ENCODE measurements around the gene CCDC141.

The CCDC141 gene

GRCh38 chr2:178962805-178963433 is 87.0 kb downstream of the CCDC141 start:
- DNase-seq (ENCODE audit: low spot score) = no peak

- no peak for DNase-seq (ENCODE audit: low spot score)
Measured at GRCh38 chr2:178962152-178962551, 87.8 kb downstream of the CCDC141 start.

- no peak for DNase-seq (ENCODE audit: low spot score)
Measured at GRCh38 chr2:178954049-178954448, 95.9 kb downstream of the CCDC141 start.

GRCh38 chr2:178951266-178952006 is 98.5 kb downstream of the CCDC141 start:
- no peak for DNase-seq (ENCODE audit: low spot score)

GRCh38 chr2:178949584-178949983 is 100.4 kb downstream of the CCDC141 start:
- DNase-seq (ENCODE audit: low spot score) = no peak

DNA sequence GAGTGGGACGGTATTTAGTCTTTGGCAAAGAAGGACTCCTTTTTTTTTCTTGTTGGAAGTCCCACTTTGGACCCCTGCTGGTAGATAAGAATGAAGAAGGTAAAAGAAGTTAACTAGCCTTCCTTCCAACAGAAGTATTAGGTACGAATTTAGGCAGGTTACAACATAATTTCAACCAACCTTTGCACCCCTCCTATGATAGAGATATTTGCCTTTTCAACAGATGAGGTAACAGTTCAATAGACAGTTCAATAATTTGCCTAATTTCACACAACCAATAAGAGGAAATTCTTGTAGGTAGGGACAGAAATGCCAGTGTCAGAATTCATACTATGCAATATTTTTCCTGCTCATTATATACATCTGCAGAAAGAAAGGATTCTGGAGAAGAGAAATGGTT is 100.8 kb downstream of the CCDC141 start:
- DNase-seq (ENCODE audit: low spot score) = no peak

DNA sequence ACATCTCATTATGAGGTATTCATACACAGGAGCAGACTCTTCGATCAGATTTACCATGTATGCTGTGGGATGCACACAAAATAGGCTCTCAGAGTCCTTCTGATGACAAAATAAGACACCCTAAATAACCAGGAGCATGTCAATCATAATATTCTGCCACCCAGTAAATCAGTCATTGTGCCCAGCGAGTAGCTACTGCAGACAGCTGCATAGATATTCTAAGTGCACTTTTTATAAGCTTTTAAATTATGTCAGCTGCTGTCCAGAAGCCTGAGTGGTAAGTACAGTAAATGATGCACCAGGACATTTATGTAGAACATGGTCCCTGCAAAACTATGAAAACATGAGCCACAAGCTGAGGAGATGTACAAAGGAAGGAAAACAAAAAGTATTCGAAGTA is 102.9 kb downstream of the CCDC141 start:
- DNase-seq (ENCODE audit: low spot score) = no peak

DNA sequence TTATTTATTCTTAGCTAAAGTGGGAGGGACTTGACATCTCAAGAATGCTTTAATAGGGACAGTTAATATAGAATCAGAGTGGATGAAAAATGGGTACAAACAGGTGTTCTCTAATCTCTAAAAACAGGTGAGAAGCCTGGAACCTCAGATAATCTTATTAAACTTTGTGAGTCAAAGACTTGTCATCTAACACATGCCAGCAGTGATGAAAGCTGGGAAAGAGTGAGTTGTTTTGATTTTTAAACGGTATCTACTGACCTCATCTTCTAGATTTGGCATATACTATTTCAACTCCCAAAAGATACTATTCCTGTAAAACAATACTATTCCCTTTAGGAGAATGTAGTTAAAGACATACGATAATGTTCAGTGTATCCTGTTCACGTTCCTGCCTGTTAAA is 103.4 kb downstream of the CCDC141 start:
- DNase-seq (ENCODE audit: low spot score) = no peak

- no peak for DNase-seq (ENCODE audit: low spot score)
Measured at GRCh38 chr2:178943745-178944144, 106.2 kb downstream of the CCDC141 start.

DNA sequence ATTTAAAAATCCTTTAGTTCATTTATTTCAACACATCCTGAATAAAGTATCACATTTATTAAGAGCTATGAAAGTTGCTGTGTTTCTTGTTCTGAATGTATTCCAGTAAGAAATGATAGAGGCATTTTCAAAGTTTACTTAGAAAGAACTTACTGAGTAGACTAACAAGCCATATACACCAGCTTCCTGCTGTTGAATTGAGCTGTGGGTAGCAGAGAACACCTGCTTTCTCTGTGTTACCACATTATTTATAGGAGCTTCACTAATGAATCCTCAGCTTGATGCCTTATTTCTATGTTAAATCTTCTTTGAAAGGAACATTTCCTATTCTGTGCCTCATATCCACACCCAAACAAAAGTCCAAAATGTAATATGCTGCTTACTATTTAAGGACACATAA is 115.4 kb downstream of the CCDC141 start:
- no peak for DNase-seq (ENCODE audit: low spot score)

DNA sequence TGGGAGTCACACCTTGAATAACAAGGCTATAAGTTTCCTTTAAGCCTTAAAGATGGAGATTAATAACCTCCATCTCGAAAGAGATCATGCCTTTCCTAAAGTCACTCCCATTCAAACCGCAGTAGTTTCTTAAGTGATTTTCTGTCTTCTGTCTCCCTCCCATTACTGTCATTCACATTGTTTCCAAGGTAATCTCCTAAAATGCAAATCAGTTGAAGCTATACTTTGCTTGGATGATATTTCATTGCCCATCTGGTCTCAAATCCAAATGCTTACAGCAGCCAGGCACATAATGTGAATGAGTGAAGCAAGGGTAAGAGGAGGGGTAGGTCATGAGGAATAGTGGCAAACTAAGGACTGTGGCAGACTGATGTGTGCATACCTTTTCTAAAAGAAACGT is 116.4 kb downstream of the CCDC141 start:
- no peak for DNase-seq (ENCODE audit: low spot score)

GRCh38 chr2:178928077-178928476 is 121.9 kb downstream of the CCDC141 start:
- no peak for DNase-seq (ENCODE audit: low spot score)

DNA sequence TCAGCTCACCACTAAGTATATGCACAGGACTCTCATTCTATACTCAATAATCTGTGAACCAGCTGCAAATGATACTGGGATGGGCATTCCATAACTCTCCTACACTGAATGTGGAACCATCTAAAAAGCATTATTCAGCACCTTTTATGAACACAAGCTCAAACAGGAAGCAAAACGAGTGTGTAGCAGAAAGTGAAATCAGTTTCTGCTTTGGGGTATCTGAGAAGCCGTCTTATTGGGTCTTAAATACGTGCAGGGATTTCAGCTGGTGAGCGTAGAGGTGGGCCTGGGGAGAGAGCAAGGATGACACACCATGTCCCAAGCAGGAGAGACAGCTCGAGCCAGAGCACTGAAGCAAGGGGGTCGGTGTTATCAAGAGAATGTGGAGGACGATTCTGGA is 122.8 kb downstream of the CCDC141 start:
- no peak for DNase-seq (ENCODE audit: low spot score)

DNA sequence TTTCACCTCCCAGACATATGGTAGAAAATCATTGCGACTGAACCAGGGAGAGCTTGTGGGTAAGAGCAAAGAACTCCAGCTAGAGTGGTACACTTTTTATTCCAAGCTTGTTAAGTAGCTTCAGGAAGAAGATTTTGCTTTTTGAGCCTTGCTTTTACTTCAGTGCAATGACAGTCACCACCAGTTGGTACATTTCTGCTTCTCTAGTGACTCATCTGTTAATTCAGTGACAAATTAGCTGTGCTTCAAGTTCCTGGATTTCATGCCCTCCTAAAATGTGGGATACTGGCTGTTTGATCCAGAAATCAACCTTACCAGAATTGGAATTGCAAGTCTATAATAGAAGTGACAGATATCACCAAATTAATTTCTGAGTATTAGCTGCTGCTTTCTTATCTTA is 125.1 kb downstream of the CCDC141 start:
- DNase-seq (ENCODE audit: low spot score) = no peak

DNA sequence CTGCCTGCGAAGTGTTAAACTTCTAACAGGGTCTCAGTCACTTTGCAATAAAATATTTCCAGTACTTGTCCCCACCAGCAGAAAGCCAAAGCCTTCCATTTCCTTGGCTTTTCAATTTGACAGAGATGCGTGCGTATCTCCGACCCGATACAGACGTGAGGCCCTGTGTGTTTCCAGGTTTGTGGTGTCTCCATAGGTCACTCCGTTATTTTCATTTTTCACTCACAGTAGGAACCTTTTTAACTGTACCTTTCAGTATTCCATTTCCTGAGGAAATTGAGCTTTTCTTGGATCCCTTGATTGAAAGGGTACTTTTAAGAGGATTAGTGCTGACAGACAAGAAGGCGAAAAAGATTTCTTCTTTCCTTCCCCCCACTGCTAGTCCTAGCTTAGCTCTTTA is 126.4 kb downstream of the CCDC141 start:
- DNase-seq (ENCODE audit: low spot score) = no peak

- DNase-seq (ENCODE audit: low spot score) = no peak
Measured at GRCh38 chr2:178920916-178921513, 128.9 kb downstream of the CCDC141 start.

- DNase-seq (ENCODE audit: low spot score) = no peak
Measured at GRCh38 chr2:178917555-178917954, 132.4 kb downstream of the CCDC141 start.

DNA sequence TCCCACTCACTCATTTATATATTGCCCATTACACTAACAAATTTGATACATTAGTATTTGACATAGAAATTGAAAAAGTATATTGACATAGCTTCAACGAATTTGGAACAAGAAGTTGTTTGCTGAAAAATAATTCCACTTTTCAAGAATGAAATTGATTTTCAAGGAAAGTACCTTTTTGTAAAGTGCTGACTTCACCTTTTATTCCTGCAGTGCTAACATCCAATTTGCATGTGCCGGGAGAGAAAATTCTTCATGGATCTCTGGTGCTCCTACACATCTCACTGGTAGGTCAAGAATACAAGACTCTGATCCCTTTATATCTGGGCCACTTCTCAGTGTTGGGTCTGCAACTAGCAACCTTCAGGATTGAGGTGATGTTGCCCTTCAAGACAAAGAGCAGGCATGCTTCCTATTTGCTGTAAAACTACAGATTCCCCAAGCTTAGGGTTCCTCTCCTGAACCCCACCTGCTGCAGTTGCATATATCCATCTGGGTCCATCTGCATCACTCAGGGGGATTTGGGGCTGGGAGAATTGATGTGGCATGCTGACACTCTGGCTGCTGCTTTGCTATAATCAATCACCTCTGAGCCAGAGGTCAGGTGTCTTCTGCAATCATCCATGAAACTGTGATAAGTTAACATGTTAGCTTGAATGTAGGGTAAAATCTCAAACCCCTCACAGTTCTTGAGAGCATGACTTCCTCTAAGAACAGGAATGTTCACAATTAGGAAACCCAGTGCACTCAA is 134.3 kb downstream of the CCDC141 start:
- DNase-seq (ENCODE audit: low spot score) = no peak

GRCh38 chr2:178914259-178914849 is 135.6 kb downstream of the CCDC141 start:
- DNase-seq (ENCODE audit: low spot score) = peak; percentile 50

DNA sequence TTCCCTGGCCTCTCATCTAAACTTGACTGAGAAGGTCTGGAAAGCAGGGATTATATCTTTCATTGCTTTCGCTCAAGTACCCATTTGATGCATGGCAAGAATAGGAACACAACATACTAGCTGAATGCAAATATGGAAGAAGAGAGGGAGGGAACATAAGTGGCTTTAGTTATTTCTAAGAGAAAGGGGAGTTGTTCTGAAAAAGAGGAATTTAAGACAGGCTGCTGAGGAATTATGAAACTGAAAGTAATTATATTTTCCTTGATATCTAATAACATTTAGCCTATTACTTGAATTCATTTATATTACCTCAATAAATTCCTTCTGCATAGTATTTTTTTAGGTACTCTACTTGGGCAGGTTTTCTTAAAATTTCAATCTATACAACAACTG is 136.9 kb downstream of the CCDC141 start:
- no peak for DNase-seq (ENCODE audit: low spot score)

DNA sequence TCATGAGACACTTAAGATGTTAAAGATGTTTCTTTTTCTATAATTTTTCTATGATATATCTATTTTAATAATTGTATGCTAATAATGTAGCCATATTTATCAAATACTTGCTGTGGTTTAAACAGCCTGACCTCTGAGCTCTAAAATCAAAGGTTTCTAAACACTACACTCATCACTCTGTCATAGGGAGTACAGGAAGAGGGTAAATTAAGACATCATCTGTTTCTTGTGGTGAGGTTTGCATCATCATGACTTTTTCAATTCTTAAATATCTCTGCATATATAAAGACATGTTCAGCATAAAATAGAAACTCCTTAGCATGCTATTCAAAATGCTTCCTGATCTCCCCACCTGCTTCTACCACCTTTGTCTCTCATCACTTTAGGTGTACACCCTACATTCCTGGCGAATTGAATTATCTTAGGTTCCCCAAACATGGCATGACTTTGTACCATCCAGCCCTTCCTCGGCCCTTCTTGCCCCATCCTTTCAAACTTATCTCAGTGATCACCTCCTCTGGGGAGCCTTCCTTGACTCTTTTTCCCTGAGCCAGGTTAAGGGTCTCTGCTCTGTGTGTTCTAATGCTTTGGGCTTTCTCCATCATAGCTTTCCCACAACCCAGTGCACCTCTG is 137.4 kb downstream of the CCDC141 start:
- no peak for DNase-seq (ENCODE audit: low spot score)

DNA sequence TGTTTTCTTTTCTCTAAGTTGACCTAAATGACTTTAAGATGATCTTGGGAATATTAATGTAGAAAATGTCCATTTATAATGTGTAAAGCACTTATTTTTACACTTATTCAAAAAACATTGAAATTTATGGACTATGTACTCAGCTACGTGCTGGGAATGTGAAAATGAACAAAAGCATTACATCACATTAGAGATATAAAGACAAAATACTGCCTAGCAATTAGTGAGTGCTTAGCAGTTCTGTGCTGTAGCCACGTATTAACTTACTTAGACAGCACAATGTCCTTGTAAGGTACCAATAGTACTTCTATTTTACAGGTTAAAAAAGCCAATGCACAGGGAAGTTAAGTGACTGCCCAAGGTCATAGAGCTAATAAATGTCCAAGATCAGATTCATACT is 138.9 kb downstream of the CCDC141 start:
- DNase-seq (ENCODE audit: low spot score) = no peak
